ENCODE results near the gene EARS2.

The EARS2 gene

DNA sequence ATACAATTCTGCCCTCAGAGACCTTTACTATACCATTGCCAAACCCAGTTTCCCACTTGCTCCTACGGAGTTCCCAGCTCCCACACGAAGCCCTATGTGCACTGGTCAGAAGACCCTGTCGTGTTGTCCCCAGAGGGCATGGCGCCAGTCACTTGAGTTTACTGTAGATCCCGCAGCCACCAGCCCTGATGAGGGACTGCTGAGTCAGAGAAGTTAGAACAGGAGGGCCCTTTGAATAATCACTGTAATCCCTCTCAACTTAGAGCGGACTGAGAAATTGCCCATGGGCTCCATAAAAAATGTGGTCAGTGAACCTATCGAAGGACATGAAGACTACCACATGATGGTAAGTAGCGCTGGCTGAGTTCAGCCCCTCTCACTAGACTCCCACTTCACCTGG, 9.6 kb upstream of the EARS2 start:
- Histone ChIP-seq H2AFZ (ENCODE audit: low read depth, low read length) (no peak overlapping the region), H3K4me3 (ENCODE audit: low read depth in 1 of 2, low read length in 2 of 2) (no peak overlapping the region), H3K4me1 (ENCODE audit: insufficient read depth, low read length) (no peaks in the 10 kb centered on the region), H4K20me1 (ENCODE audit: insufficient read depth, low read length) (0 out of 2 replicates have a peak, but pooled peaks cover 3% of the 10 kb centered on the region), H3K79me2 (ENCODE audit: insufficient read depth, low read length) (no peaks in the 10 kb centered on the region; the same call in 1 of the 2 replicates), H3K27me3 (ENCODE audit: insufficient read depth, low read length, poor library complexity) (no peaks in the 10 kb centered on the region), H3K27ac (ENCODE audit: low read length) (no peak overlapping the region), H3K9me3 (ENCODE audit: insufficient read depth, low read length, severe bottlenecking) (no peaks in the 10 kb centered on the region), H3K4me2 (ENCODE audit: insufficient read depth, low read length) (no peak overlapping the region), H3K36me3 (ENCODE audit: insufficient read depth, low read length) (peaks cover 89% of the 10 kb centered on the region), H3K9ac (ENCODE audit: low read depth, low read length) (no peak overlapping the region)
- DNase-seq (no peak), ATAC-seq (ENCODE audit: insufficient read depth, low read depth) (no peak)
- TF ChIP-seq EZH2 (IDR thresholded peaks at IDR 0.05; ENCODE audit: borderline replicate concordance, low read depth, low read length, severe bottlenecking) (no peak), CTCF (IDR thresholded peaks at IDR 0.05; ENCODE audit: borderline replicate concordance, extremely low read depth, low read length, poor library complexity, severe bottlenecking) (no peak)

DNA sequence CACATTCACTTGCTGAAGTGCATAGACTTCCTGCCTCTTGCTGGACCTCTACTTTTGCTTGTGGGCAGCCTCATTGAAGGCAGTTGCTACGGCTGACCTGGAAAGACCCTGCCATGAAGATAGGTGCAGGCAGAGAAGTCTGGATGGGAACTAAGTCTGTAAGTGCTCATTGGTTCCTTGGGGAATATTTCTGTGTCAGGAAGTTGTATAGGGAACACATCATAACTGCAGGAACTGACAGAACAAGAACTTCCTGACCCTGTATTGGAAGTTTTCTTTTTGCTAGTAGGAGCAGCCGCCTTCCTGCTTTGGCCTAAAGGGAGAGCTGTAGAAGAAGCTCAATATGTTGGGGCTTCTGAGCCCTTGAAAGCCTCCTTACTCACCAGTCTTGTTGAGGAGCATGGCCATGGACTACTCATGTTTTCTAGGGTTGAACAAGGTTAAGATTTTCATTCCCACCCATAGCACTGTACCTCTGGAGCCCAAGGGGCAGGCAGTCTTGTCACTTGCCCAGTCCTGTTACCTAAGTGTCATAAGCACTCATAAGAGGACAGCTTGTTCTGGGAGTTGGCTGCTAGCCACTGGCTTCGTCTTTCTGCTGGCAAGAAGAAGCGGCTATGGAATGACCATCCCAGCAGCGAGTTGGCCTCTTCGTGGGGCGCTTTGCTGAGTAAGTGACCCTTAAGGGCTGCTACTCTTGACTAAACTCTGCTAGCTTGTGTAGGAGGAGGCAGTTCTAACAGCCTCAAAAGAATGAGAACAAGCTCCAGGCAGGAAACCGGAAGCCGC, 7.6 kb upstream of the EARS2 start:
- H3K36me3 ChIP-seq (ENCODE audit: insufficient read depth, low read length): peaks cover 92% of the 10 kb centered on the region
- TF ChIP-seq EZH2 (IDR thresholded peaks at IDR 0.05; ENCODE audit: borderline replicate concordance, low read depth, low read length, severe bottlenecking) (no peak), CTCF (IDR thresholded peaks at IDR 0.05; ENCODE audit: borderline replicate concordance, extremely low read depth, low read length, poor library complexity, severe bottlenecking) (no peak)
- no peaks in the 10 kb centered on the region for H3K9me3 ChIP-seq (ENCODE audit: insufficient read depth, low read length, severe bottlenecking)

GRCh38 chr16:23563186-23563585, 6.0 kb upstream of the EARS2 start:
- DNase-seq (no peak), ATAC-seq (ENCODE audit: insufficient read depth, low read depth) (no peak)
- no peak overlapping the region for H2AFZ ChIP-seq (ENCODE audit: low read depth, low read length)
- no peak overlapping the region for H3K9ac ChIP-seq (ENCODE audit: low read depth, low read length)
- peaks cover 22% of the 10 kb centered on the region for H3K4me1 ChIP-seq (ENCODE audit: insufficient read depth, low read length)
- no peak overlapping the region for H3K4me3 ChIP-seq (ENCODE audit: low read depth in 1 of 2, low read length in 2 of 2)
- no peaks in the 10 kb centered on the region for H3K27me3 ChIP-seq (ENCODE audit: insufficient read depth, low read length, poor library complexity)
- H3K36me3 ChIP-seq (ENCODE audit: insufficient read depth, low read length): peaks cover 89% of the 10 kb centered on the region
- no peak overlapping the region for H3K27ac ChIP-seq (ENCODE audit: low read length)
- H3K9me3 ChIP-seq (ENCODE audit: insufficient read depth, low read length, severe bottlenecking): no peaks in the 10 kb centered on the region
- peaks cover 31% of the 10 kb centered on the region for H3K79me2 ChIP-seq (ENCODE audit: insufficient read depth, low read length)
- H3K4me2 ChIP-seq (ENCODE audit: insufficient read depth, low read length): no peak overlapping the region
- peaks cover 4% of the 10 kb centered on the region; the same call in 1 of the 2 replicates for H4K20me1 ChIP-seq (ENCODE audit: insufficient read depth, low read length)
- no peak for TF ChIP-seq CTCF (IDR thresholded peaks at IDR 0.05; ENCODE audit: borderline replicate concordance, extremely low read depth, low read length, poor library complexity, severe bottlenecking)
- no peak for TF ChIP-seq EZH2 (IDR thresholded peaks at IDR 0.05; ENCODE audit: borderline replicate concordance, low read depth, low read length, severe bottlenecking)

More for the DNA sequence above, 7.6 kb upstream of the EARS2 start:
- H2AFZ ChIP-seq (ENCODE audit: low read depth, low read length): no peak overlapping the region
- H4K20me1 ChIP-seq (ENCODE audit: insufficient read depth, low read length): peaks cover 3% of the 10 kb centered on the region; the same call in 1 of the 2 replicates
- H3K4me1 ChIP-seq (ENCODE audit: insufficient read depth, low read length): peaks cover 6% of the 10 kb centered on the region
- H3K9ac ChIP-seq (ENCODE audit: low read depth, low read length): no peak overlapping the region
- ATAC-seq (ENCODE audit: insufficient read depth, low read depth) (no peak), DNase-seq (no peak)
- H3K27ac ChIP-seq (ENCODE audit: low read length): no peak overlapping the region
- no peak overlapping the region for H3K4me3 ChIP-seq (ENCODE audit: low read depth in 1 of 2, low read length in 2 of 2)
- H3K79me2 ChIP-seq (ENCODE audit: insufficient read depth, low read length): peaks cover 15% of the 10 kb centered on the region
- H3K27me3 ChIP-seq (ENCODE audit: insufficient read depth, low read length, poor library complexity): no peaks in the 10 kb centered on the region
- H3K4me2 ChIP-seq (ENCODE audit: insufficient read depth, low read length): no peak overlapping the region

Data from DND-41 (cell line).